DMS79 (cell line): ENCODE measurements around the gene STBD1.
"Not testable (repeated sequence)": the region's sequence is repeated elsewhere in the genome, so short reads cannot be mapped to it uniquely, and the experiment has no call there.

ENCODE experiments used
- DNase-seq: peaks from one replicate; lab custom pipeline; 2025; lab: John Stamatoyannopoulos, UW

Gene STBD1

GRCh38 chr4:76305971-76306881 is at the start of gene STBD1:
Gene STBD1 (plus strand): TSS chr4:76306733. CDS start chr4:76306770, 37 bp downstream.
- DNase-seq: no peak

DNA sequence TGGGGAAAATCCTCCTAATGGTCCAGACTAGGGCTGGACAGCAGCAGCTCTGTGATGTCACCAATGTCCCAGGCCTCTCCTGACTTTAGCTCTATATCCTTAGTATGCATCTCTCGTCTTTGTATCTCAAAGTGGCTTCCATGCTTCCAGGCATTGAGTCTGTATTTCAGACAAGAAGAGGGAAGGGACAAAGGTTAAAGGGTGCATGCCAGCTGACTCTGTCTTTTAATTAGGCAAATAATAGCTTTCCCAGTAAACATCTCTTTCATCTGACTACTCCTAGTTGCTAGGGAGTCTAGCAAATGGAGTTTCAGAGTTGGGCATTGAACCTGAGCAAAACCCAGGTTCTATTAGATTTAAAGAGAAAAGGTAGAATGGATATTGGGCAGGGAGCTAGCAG is 49.6 kb upstream of the STBD1 start:
- no peak for DNase-seq

- no peak for DNase-seq
Observed at GRCh38 chr4:76257824-76258223, 48.7 kb upstream of the STBD1 start.

DNA sequence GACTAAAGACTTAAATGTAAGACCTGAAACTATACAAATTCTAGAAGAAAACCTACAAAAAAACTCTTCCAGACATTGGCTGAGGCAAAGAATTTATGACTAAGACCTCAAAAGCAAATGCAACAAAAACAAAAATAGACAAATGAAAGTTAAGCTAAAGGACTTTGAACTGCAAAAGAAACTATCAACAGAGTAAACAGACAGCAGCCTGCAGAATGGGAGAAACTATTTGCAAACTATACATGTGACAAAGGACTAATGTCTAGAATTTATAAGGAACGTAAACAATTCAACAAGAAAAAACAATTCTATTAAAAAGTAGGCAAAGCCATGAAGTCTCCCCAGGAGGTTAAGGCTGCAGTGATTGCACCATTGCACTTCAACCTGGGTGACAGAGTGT is 46.0 kb upstream of the STBD1 start:
- no peak for DNase-seq

DNA sequence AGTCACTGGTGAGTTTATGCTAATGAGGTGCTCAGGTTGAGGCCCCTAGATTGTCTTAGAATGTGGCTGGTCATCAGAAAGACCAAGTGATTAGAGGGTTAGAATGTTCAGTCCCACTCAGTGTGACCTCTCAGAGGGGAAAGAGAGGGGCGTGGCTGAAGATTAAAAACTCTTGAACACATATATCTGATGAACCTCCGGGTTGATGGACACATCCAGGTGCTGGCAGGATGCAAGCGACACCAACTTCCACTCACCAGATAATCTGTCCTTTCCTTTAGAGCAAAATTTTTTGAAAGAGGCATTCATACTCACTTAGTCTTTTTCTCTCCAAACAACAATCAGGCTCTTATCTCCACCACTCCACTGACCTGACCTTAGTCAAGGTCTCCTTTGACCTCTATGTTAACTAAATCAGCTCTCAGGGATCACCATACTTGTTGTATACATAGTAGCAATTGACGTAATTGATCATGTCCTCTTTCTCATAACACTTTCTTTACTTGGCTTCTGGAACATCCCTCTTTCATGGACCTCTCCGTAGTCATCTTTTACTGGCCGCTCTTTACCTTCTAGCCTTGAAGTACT is 40.8 kb upstream of the STBD1 start:
- DNase-seq: no peak

GRCh38 chr4:76266627-76267026 is 39.9 kb upstream of the STBD1 start:
- DNase-seq: no peak

DNA sequence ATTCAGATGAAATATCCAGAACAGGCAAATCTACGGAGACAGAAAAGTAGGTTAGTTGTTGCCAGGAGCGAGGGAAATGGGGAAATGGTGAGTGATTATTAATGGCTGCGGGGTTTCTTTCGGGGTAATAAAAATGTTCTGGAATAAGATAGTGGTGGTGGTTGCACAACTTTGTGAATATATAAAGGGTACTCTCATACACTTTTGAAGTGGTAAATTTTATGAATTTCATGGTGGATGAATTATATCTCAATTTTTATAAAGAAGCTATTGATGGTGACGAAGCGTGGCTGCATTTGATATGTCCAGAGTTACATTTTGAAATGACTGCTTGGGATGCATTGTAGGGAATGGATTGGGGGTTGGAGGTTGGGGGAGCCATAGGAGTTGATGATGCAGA is 38.7 kb upstream of the STBD1 start:
- DNase-seq: no peak

GRCh38 chr4:76270244-76271175 is 36.0 kb upstream of the STBD1 start:
- no peak for DNase-seq

GRCh38 chr4:76271248-76271647 is 35.3 kb upstream of the STBD1 start:
- no peak for DNase-seq

DNA sequence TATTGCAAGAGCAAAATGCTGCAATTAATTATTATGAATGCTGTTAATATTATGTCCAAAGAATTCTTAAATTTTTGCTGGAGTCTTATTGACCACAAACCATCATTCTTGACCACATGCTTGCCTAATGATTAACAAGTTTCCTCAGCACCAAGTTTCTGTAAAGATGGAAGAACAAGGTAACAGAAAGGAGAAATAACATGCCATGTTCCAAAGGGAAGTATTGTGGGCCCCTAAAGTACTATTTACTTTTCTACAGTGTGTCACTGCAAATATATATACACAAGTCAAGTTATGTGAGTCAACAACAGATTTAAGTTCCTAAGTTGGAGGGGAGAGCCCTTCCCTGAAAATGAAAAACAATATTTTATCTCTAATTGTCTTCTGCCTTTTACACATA is 34.5 kb upstream of the STBD1 start:
- DNase-seq: no peak

GRCh38 chr4:76272582-76272981 is 34.0 kb upstream of the STBD1 start:
- no peak for DNase-seq

DNA sequence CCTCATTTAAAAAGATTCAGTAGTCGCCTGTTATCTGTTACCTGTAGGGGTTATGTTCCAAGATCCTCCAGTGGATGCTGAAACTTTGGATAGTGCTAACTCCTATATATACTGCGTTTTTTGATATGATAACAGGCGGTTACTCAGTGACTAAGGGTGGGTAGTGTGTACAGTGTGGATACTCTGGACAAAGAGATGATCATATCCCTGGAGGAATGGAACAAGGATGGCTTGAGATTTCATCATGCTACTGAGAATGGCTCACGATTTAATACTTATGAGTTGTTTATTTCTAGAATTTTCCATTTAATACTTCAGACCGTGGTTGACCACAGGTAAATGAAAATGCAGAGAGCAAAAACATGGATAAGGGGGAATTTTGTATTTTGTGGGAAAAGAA is 33.5 kb upstream of the STBD1 start:
- DNase-seq: no peak

GRCh38 chr4:76275486-76276124 is 30.9 kb upstream of the STBD1 start:
- DNase-seq: no peak

- DNase-seq: no peak
Observed at GRCh38 chr4:76276813-76277212, 29.7 kb upstream of the STBD1 start.

DNA sequence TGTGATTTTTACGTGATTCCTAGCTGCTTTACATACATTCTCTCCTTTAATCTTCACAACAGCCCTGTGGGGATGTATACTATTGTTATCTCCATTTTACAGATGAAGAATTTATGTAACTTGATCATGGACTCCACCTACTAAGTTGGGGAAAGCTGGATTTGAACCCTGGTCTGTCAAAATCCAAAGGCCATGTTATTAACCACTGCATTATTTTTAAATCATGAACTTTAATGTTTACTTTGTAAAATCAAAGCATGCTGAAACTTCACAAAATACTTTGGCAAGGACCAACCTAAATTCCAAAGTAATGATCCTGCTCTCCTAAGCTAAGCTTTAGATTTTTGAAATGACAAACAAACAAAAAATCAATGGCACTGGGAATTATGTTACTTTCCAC is 28.9 kb upstream of the STBD1 start:
- no peak for DNase-seq

GRCh38 chr4:76278583-76278982 is 27.9 kb upstream of the STBD1 start:
- DNase-seq: no peak

DNA sequence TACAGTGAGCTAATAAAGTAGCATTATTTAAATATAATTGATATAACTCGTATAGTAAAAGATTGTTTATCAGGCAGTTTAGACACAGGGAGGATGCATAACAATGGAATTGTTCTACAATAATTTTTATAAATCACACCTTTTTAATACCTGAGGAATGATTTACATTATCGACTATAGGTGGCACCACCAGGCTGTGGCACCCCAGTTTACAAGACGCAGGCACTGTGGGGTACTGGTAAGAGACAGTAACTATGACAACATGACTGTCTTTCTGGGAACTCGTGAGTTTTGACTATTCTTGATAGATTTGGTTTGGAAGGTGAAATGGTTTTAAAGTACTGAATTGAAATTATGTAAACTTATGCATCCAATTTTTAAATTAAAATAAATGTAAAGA is 27.1 kb upstream of the STBD1 start:
- no peak for DNase-seq

DNA sequence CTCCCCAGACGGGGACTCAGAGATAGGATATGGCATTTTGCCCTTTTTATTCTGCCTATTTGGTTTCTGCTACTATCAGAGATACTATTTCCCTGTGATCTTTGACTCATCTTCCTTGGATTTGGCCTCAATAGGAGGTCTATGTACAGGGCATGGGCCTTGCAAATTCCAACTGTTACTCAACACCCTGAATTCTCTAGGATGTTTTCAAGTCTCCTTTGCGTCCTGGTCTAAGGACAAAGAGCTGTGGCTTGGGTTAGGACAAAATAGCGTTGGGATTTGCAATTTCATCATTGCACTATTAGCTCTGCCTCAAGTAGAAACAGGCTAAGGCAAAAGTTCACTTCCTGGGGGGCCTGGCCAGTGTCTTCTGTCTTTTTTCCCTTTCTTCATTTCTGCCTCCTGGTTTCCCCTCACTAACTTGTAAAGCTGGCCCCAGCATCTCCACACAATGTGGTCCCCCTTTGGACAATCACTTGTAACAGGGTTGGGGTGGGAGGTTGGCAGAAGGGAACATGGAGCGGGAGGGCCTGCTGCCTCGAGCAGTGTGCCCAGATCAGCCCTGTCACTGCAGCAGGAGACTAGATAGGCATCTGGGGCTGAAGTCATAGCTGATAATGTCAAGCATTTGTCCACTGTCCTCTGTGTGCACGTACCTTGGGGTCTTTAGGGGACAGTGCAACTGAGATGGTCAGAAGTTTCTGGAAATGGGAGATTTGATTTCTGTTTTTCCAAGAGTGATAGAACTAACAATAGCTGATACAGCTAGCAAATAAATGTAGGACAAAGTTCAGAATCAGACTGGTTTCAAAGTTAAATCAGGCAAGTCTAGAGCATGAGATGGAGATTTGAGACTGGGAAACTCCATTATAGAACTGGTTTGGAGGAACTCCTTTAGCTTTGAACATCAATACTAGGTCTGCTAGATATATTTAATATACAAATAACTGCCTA is 25.8 kb upstream of the STBD1 start:
- DNase-seq: no peak

- DNase-seq: not testable (repeated sequence)
Observed at GRCh38 chr4:76281594-76281993, 24.9 kb upstream of the STBD1 start.

GRCh38 chr4:76282941-76283689 is 23.4 kb upstream of the STBD1 start:
- DNase-seq: no peak
